Duodenal mucosa (tissue), 2 donors: ENCODE results near the gene ARL4D.
"Not testable (repeated sequence)": the region's sequence is repeated elsewhere in the genome, so short reads cannot be mapped to it uniquely, and the experiment has no call there.

ENCODE experiments used
- H3K27ac ChIP-seq: one replicate; pipeline ENCODE4 v1.7.0; 2013; ENCODE audit warnings: low read depth, low read length
- H3K27me3 ChIP-seq, 2 donors: one replicate each; pipeline ENCODE4 v1.7.0; 2013; ENCODE audit warnings: low read length in 2 of 2, control low read depth in 1 of 2; ENCODE audit not compliant: insufficient read depth in 2 of 2, control insufficient read depth in 1 of 2
- H3K36me3 ChIP-seq, 2 donors: one replicate each; pipeline ENCODE4 v1.7.0; 2013; ENCODE audit warnings: low read length in 2 of 2, control low read depth in 1 of 2; ENCODE audit not compliant: insufficient read depth in 2 of 2, control insufficient read depth in 1 of 2
- H3K4me1 ChIP-seq, 2 donors: one replicate each; pipeline ENCODE4 v1.7.0; 2013; ENCODE audit warnings: low read length in 2 of 2, control low read depth in 1 of 2; ENCODE audit not compliant: insufficient read depth in 2 of 2, control insufficient read depth in 1 of 2
- H3K4me3 ChIP-seq, 2 donors: one replicate each; pipeline ENCODE4 v1.7.0; 2013; ENCODE audit warnings: low read length in 2 of 2, low read depth in 1 of 2
- H3K9ac ChIP-seq, 2 donors: one replicate each; pipeline ENCODE4 v1.7.0; 2013; ENCODE audit warnings: low read length in 2 of 2, low read depth in 1 of 2
- H3K9me3 ChIP-seq, 2 donors: one replicate each; pipeline ENCODE4 v1.7.0; 2013; ENCODE audit warnings: low read length in 2 of 2, control low read depth in 1 of 2; ENCODE audit not compliant: control insufficient read depth in 1 of 2

ARL4D gene

GRCh38 chr17:43359469-43360110 is 39.2 kb upstream of the ARL4D start:
- H3K36me3 ChIP-seq: no peaks in the 10 kb centered on the region
- H3K4me1 ChIP-seq: peaks cover 0 to 8% of the 10 kb centered on the region in 2 donors
- peak overlapping the region; percentile 64 to 87 for H3K9ac ChIP-seq
- peak overlapping the region; percentile 71 to 79 for H3K4me3 ChIP-seq
- peak overlapping the region; percentile 96 for H3K27ac ChIP-seq
- H3K9me3 ChIP-seq: no peaks in the 10 kb centered on the region
- H3K27me3 ChIP-seq: no peaks in the 10 kb centered on the region

GRCh38 chr17:43360376-43360738 is 38.4 kb upstream of the ARL4D start:
- H3K27me3 ChIP-seq: no peaks in the 10 kb centered on the region
- no peaks in the 10 kb centered on the region for H3K9me3 ChIP-seq
- peak overlapping the region; percentile 71 to 79 for H3K4me3 ChIP-seq
- H3K36me3 ChIP-seq: no peaks in the 10 kb centered on the region
- H3K9ac ChIP-seq: peak overlapping the region; percentile 64 to 87
- peak overlapping the region; percentile 96 for H3K27ac ChIP-seq
- H3K4me1 ChIP-seq: peaks cover 0 to 8% of the 10 kb centered on the region in 2 donors

- H3K9me3 ChIP-seq: no peaks in the 10 kb centered on the region
- peak overlapping the region; percentile 96 for H3K27ac ChIP-seq
- H3K27me3 ChIP-seq: no peaks in the 10 kb centered on the region
- H3K9ac ChIP-seq: peak overlapping the region; percentile 64 to 87
- H3K36me3 ChIP-seq: no peaks in the 10 kb centered on the region
- peaks cover 0 to 8% of the 10 kb centered on the region in 2 donors for H3K4me1 ChIP-seq
- peak overlapping the region; percentile 71 to 79 for H3K4me3 ChIP-seq
These were observed 37.9 kb upstream of the ARL4D start for GRCh38 chr17:43360739-43361505.

GRCh38 chr17:43363181-43363925 is 35.4 kb upstream of the ARL4D start:
- no peak overlapping the region for H3K9ac ChIP-seq

GRCh38 chr17:43363926-43364285 is 34.9 kb upstream of the ARL4D start:
- H3K27ac ChIP-seq: no peak overlapping the region

More at GRCh38 chr17:43363181-43363925, 35.4 kb upstream of the ARL4D start:
- H3K4me1 ChIP-seq: peaks cover 7 to 24% of the 10 kb centered on the region in 2 donors
- H3K36me3 ChIP-seq: no peaks in the 10 kb centered on the region
- H3K27ac ChIP-seq: no peak overlapping the region
- H3K27me3 ChIP-seq: no peaks in the 10 kb centered on the region
- no peak overlapping the region for H3K4me3 ChIP-seq
- H3K9me3 ChIP-seq: no peaks in the 10 kb centered on the region

GRCh38 chr17:43365356-43365755 is 33.4 kb upstream of the ARL4D start:
- Histone ChIP-seq H3K9me3 (no peaks in the 10 kb centered on the region), H3K4me1 (peaks cover 11 to 23% of the 10 kb centered on the region in 2 donors), H3K27me3 (no peaks in the 10 kb centered on the region), H3K27ac (no peak overlapping the region), H3K9ac (no peak overlapping the region), H3K4me3 (no peak overlapping the region), H3K36me3 (no peaks in the 10 kb centered on the region)

More at GRCh38 chr17:43363926-43364285, 34.9 kb upstream of the ARL4D start:
- H3K4me3 ChIP-seq: no peak overlapping the region
- peaks cover 7 to 24% of the 10 kb centered on the region in 2 donors for H3K4me1 ChIP-seq
- H3K9me3 ChIP-seq: no peaks in the 10 kb centered on the region
- H3K36me3 ChIP-seq: no peaks in the 10 kb centered on the region
- H3K9ac ChIP-seq: no peak overlapping the region
- H3K27me3 ChIP-seq: no peaks in the 10 kb centered on the region

DNA sequence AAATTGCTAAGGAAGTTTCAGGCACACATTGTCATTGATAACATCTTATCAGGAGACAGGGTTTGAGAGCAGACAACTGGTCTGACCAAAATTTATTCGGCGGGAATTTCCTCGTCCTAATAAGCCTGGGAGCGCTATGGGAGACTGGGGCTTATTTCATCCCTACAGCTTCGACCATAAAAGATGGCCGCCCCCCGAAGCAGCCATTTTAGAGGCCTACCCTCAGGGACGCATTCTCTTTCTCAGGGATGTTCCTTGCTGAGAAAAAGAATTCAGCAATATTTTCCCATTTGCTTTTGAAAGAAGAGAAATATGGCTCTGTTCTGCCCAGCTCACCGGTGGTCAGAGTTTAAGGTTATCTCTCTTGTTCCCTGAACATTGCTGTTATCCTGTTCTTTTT is 32.9 kb upstream of the ARL4D start:
- H3K9ac ChIP-seq, H3K4me3 ChIP-seq, H3K36me3 ChIP-seq, H3K27ac ChIP-seq, H3K27me3 ChIP-seq, H3K9me3 ChIP-seq: not testable (repeated sequence)
- peaks cover 11 to 23% of the 10 kb centered on the region in 2 donors for H3K4me1 ChIP-seq

- Histone ChIP-seq H3K4me3 (peak overlapping the region; percentile 71 to 80), H3K36me3 (no peaks in the 10 kb centered on the region), H3K4me1 (peaks cover 12 to 23% of the 10 kb centered on the region in 2 donors), H3K9me3 (no peaks in the 10 kb centered on the region), H3K27me3 (no peaks in the 10 kb centered on the region), H3K9ac (peak overlapping the region; percentile 58 to 92), H3K27ac (peak overlapping the region; percentile 97)
These were observed 31.7 kb upstream of the ARL4D start for GRCh38 chr17:43366891-43367736.

GRCh38 chr17:43367737-43368242 is 31.0 kb upstream of the ARL4D start:
- H3K4me1 ChIP-seq: peaks cover 18 to 23% of the 10 kb centered on the region in 2 donors
- H3K27ac ChIP-seq: peak overlapping the region; percentile 97
- no peaks in the 10 kb centered on the region for H3K36me3 ChIP-seq
- peak overlapping the region; percentile 71 to 80 for H3K4me3 ChIP-seq
- H3K27me3 ChIP-seq: no peaks in the 10 kb centered on the region
- no peaks in the 10 kb centered on the region for H3K9me3 ChIP-seq
- H3K9ac ChIP-seq: peak overlapping the region; percentile 58 to 92
